Measurements from ENCODE around the gene EFS.
A peak's percentile ranks its signal among the peaks of the same experiment; 100 is the strongest.
"Not testable (repeated sequence)": the region's sequence is repeated elsewhere in the genome, so short reads cannot be mapped to it uniquely, and the experiment has no call there.

Gene EFS

GRCh38 chr14:23356662-23357061 is 8.3 kb downstream of the EFS start:
- no peak for DNase-seq

- DNase-seq, result no peak
Observed at GRCh38 chr14:23355871-23356435, 9.0 kb downstream of the EFS start.

DNA sequence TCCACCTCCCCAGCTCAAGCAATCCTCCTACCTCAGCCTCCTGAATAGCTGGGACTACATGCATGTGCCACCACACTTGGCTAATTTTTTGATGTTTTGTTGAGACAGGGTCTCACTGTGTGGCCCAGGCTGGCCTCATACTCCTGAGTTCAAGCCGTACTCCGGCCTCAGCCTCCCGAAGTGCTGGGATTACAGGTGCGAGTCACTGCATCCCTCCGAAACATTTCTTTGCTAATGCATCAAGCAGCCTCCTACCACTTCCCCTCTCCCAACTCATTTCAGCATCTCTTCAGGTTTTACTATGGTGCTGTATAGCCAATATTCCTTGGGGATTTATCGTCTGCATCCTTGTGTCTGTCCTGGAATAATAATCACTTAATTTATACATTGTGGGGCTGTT is 10.0 kb downstream of the EFS start:
- DNase-seq, result no peak

- DNase-seq, result no peak
Observed at GRCh38 chr14:23353433-23353780, 11.6 kb downstream of the EFS start.

DNA sequence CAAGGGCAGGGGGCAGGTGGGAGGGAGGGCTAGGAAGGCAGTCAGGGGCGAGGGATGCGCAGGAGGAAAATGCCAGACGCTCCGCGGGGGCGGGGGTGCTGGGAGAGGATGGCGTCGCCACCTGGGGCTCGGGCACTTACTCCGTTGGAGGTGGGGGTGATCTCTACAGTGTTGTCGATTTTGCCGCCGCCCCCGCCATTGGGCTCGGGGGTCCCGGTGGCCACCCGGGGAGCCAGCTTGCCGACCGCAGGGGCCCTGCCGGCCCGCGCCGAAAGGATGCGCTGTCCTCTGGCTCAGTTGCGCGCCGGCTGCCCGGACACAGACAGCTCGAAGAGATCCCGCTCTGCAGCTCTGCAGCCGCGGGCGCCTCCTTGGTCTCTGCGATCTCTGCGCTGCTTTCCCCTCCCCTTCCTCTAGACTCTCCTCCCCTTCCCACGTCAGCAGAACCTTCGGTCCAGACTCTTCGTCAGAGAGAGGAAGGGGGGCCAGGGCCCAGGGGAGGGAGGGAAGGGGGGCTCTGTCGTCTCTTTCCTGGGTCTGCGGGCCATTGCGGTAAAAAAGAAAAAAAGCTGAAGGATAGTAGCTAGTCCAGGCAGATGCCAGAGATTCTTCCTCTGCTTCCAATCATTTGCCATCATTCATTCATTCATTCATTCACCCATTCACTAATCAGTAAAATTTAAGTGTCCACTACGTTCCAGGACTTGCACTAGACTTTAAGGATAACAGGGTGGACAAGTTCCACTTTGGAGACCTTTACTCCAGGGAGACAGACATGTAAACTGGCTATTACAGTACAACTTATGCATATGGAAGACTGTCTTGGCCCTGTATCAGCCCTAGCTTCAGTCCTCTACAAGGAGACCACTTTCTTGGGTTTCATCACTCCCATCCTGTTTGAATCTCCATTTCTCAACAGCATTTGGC is 12.2 kb downstream of the EFS start, which contains the start of gene SLC22A17:
Gene SLC22A17 (minus strand): TSS at position 382 of the 927 bp plus-strand sequence.
- DNase-seq, result peak; percentile 91

DNA sequence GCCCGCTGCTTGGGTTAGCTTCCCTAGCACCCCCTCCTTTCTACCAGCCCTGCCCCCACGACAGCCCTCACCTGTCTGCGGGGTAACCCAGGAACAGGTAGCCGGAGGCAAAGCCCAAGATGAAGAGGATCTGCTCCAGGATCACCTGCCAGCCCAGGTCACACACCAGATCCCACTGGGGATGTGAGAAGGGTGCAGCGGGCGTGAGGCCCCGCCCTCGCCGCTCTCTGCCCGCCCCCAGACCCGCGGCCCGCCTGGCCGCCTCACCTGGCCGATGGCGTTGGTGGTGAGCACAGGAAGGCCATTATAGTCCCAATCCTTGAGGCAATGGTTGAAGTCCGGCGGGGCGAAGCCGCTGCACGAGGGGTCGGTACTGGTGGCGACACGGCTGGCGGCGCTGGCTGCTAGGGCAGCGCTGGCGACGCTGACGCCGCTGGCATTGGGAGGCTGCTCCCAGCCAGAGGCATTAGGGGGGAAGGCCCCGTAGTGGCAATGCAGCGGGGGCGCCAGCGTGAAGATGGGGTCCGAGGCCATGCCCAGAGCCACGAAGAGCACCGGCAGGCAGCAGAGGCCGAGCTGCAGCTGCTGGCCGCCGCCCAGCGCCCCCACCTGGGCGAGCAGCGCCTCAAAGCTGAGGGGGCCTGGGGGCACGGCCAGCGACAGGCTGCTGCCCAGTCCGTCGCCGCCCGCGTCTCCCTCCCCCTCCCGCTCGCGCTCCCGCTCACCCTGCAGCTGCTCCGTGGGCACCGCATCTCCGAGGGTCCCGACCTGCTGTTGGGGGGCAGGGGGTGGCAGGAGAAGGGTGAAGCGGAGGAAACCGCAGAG is 13.1 kb downstream of the EFS start:
- no peak for DNase-seq

DNA sequence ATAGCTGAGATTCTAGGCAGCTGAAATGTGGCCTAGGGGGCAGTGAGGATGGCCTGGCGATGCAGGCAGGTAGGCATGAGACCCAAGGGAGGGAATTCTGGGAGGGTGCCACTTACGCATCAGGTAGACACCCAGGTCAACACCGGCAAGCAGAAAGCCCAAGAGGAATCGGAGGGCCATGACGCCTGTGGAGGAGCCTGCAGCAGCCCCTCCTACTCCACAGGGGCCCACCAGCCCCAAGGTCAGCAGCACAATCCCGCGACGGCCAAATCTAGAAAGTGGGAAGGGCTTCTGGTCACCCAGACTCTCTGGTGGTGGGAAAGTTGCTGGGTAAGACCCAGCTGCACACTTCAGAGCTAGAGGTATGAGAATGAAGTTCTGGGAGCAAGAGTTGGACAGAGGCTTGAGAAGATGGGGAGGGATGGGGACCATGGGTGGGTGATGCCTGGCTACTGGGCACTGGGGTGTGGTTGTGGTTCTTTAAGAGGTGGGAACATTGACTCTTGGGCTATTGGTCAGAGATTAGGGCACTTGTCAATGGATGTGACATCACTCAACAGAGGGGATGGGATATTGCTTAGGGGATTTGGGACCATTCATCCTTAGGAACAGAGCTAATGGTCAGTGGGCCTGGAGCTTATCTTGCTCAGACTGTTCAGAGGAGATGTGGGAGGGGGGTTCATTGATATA is 15.7 kb downstream of the EFS start:
- DNase-seq, result no peak

- no peak for DNase-seq
Observed at GRCh38 chr14:23348297-23348655, 16.7 kb downstream of the EFS start.

- DNase-seq, result no peak
Observed at GRCh38 chr14:23347406-23348296, 17.3 kb downstream of the EFS start.

DNA sequence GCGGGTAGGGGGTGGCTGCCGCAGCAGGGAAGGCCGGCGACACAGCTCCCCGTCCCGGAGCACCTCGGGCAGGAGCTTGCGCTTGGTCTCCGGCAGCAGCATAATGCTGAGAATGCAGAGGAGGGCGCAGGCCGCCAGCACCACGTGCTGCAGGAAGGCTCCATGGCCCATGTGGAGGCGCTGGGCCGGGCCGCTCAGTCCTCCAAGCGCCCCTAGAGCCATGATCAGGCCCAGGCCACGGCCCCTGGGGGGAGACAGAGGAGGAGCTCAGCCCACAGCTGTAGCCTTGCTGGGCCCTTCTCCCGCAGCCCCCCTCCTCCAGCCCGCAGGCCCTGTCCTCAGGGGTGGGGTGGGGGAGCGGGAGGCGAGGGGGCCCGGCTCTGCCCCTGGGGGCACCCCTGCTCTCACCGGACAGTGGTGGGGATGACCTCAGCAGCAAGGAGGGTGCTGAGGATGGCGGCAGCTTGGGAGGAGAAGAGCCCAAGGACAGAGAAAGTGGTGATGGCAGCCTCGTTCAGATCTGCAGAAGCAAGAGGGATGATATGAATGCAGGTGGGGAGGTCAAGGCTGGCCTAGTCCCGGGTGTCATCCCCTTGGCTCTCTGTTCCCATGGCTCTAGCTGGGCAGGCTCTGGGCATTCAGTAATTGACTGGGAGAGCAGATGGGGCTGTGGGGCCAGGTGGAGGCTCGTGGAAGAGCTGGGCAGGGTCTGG is 18.1 kb downstream of the EFS start:
- no peak for DNase-seq

DNA sequence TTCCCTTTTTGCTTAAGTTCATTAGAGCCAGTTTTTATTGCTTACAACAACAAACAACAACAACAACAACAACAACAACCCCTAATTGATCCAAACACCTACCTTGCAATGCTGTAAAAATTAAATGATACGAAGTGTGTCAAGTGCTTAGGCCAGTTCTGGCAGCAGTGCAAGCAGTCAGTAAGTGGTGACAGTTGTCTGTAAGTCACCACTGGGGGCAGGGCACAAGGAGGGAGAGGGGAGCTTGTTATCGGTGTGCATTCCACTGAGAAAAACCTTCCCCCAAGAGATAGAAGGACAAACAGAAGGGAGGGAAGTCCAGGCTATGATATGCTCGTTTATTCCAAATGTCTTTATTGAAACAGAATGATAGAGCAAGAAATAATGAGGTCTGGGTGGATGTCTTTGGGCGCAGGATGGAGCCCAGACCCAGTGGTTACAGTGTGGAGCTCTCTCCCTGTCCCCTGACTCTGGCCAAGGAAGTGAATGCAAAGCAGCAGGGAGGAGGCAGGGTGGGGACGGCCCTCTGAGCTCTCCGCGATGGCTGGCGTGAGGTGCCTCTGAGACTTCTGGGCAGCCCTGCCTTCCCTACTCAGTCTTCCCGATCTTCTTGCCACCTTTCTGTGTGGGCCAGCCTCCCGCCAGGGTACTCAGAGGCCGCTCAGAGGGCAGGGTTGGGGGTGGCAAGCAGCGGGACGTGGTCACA is 18.8 kb downstream of the EFS start:
- DNase-seq, result no peak

- no peak for DNase-seq
Observed at GRCh38 chr14:23344481-23344880, 20.5 kb downstream of the EFS start.

DNA sequence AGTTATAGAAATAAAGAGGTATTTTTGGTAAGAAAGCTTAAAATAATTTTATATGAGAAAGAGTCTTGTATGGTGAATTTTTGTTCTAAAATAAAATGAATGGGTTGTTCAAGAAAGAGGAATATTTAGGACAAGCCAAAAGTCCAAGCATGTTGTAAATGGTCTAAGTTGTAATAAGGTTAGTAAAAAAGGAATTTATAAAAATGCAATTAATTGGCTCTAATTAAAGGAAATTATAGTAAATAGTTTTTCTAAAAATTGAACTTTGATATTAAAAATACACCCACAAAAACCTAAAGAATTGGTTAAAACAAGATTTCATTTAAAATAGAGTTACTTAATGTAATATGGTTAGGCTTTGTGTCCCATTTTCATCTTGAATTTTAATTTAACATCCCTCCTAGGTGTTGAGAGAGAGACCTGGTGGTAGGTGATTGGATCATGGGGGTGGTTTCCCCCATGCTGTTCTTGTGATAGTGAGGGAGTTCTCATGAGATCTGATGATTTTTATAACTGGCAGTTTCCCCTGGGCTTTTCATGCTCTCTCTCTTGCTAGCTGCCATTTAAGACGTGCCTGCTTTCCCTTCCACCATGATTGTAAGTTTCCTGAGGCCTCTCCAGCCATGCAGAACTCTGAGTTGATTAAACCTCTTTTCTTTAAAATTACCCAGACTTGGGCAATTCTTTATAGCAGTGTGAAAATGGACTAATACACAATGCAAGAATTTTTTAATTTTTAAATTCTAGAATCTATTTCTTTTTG is 25.3 kb downstream of the EFS start:
- no peak for DNase-seq

DNA sequence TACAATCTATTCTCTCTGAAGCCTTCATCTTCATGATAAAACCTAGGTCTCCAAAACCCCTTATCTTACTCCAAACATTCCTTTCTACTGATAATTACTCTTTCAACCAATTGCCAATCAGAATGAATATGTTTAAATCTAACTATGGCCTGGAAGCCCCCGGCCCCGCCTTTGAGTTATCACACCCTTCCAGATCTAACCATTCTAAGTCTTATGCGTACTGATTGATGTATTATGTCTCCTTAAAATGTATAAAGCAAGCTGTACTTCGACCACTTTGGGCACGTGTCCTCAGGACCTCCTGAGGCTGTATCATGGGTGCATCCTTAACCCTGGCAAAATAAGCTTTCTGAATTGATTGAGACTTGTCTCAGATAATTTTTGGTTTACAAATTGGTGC is 29.3 kb downstream of the EFS start:
- no peak for DNase-seq

- DNase-seq, result peak; percentile 72
Observed at GRCh38 chr14:23327947-23328744, 36.8 kb downstream of the EFS start.

DNA sequence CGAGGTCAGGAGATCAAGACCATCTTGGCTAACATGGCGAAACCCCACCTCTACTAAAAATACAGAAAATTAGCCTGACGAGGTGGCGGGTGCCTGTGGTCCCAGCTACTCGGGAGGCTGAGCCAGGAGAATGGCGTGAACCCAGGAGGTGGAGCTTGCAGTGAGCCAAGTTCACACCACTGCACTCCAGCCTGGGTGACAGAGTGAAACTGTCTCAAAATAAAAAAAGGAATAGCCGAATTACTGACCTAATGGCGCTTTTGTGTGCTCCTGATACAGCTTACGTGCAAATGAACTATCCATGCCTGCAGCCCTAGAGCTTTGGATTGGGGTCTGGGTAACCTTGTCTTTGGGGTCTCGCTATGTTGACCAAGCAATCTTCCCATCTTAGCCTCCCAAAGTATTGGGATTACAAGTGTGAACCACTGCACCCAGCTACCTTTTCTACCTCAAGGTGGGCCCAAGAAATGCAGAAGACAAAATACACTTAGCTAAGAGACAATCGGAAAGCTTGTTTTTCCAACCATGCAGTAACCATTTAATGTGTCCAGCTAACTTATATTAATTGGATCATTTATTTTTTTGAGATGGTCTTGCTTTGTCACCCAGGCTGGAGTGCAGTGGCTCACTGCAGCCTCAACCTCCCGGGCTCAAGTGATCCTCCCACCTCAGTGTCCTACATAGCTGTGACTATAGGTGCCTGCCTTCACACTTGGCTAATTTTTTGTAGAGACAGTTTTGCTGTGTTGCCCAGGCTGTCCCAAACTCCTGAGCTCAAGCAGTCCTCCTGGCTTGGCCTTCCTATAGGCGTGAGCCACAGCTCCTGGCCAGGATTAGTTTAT is 38.3 kb downstream of the EFS start:
- DNase-seq, result no peak

DNA sequence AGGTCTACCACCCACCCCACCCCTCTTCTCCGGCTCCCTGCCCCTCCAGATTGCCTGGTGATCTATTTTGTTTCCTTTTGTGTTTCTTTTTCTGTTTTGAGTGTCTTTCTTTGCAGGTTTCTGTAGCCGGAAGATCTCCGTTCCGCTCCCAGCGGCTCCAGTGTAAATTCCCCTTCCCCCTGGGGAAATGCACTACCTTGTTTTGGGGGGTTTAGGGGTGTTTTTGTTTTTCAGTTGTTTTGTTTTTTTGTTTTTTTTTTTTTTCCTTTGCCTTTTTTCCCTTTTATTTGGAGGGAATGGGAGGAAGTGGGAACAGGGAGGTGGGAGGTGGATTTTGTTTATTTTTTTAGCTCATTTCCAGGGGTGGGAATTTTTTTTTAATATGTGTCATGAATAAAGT is 39.2 kb downstream of the EFS start:
- not testable (repeated sequence) for DNase-seq

GRCh38 chr14:23324993-23325392 is 40.0 kb downstream of the EFS start:
- no peak for DNase-seq
